ENCODE measurements around the gene IRS2. TPM values are rescaled to one million over a fixed set of nuclear protein-coding genes. Genes with fewer than 3 reads are reported as not detected.

The IRS2 gene
- total and polyA plus RNA-seq, 2 donors (not counting 3 experiments of a cell fraction or from before 2014, with no cell fraction given), result 1.6 to 4.4 TPM

GRCh38 chr13:109750221-109750775, 36.1 kb downstream of the IRS2 start:
- Histone ChIP-seq H3K4me3 (replicated peaks in 1 of 3; ENCODE audit: insufficient read depth in 1 of 3, low read depth in 1 of 3, low read length in 3 of 3) (no peak overlapping the region), H2AFZ (ENCODE audit: low read depth, low read length) (no peak overlapping the region), H3K36me3 (ENCODE audit: control insufficient read depth in 2 of 2, extremely low read depth in 1 of 2, insufficient read depth in 2 of 2, low read length in 2 of 2) (no peaks in the 10 kb centered on the region), H3K27ac (ENCODE audit: insufficient read depth, low read depth, low read length) (no peak overlapping the region), H3K9me3 (replicated peaks; ENCODE audit: control insufficient read depth, insufficient read depth, low read length) (no peaks in the 10 kb centered on the region), H3K9me1 (replicated peaks; ENCODE audit: control insufficient read depth, extremely low read depth, insufficient read depth, low read length) (no peaks in the 10 kb centered on the region), H3K9ac (replicated peaks; ENCODE audit: extremely low read depth, insufficient read depth, low read length) (no peak overlapping the region), H3K4me2 (ENCODE audit: insufficient read depth, low read length) (no peak overlapping the region), H3K27me3 (ENCODE audit: control insufficient read depth in 2 of 2, insufficient read depth in 2 of 2, low read length in 2 of 2) (no peaks in the 10 kb centered on the region), H4K20me1 (replicated peaks; ENCODE audit: control insufficient read depth, extremely low read depth, insufficient read depth, low read length) (no peaks in the 10 kb centered on the region), H3K4me1 (ENCODE audit: control insufficient read depth, extremely low read depth, insufficient read depth, low read length) (no peaks in the 10 kb centered on the region), H3K79me2 (ENCODE audit: control insufficient read depth, insufficient read depth, low read length) (no peaks in the 10 kb centered on the region)
- intact Hi-C loops (cut with micrococcal nuclease) (no loop called here), dilution Hi-C loops (cut with MboI; ENCODE audit: extremely low pct_ligation_motif_present, low sequenced_read_pairs) (no loop called here)
- ChIA-PET CTCF (no interaction called here), POLR2A (no interaction called here)
- no peak for DNase-seq (ENCODE audit: low read depth, low spot score)
- FAIRE-seq, result no peak
- BruUV-seq (replicated peaks), result no TSS peak
- no peak for TF ChIP-seq JUN (IDR thresholded peaks at IDR 0.05; ENCODE audit: borderline replicate concordance, insufficient read depth, insufficient read length, low read depth)
- no peak for TF ChIP-seq POLR2A (IDR thresholded peaks at IDR 0.05; ENCODE audit: low read depth, low read length)
- TF ChIP-seq MAX (IDR thresholded peaks at IDR 0.05; ENCODE audit: insufficient read depth, insufficient read length), result no peak
- TF ChIP-seq CTCF (IDR thresholded peaks at IDR 0.05; ENCODE audit: extremely low read depth in 1 of 2, insufficient read depth in 1 of 2, low read depth in 1 of 2, low read length in 2 of 2), result no peak
- TF ChIP-seq GATA2 (IDR thresholded peaks at IDR 0.05; ENCODE audit: insufficient read depth, insufficient read length, low read depth, low read length), result no peak
- TF ChIP-seq POLR2AphosphoS5 (IDR thresholded peaks at IDR 0.05; ENCODE audit: insufficient read depth, low read depth, low read length), result no peak
- no peak for TF ChIP-seq MYC (IDR thresholded peaks at IDR 0.05; ENCODE audit: low read depth, low read length)
- TF ChIP-seq FOS (IDR thresholded peaks at IDR 0.05; ENCODE audit: borderline replicate concordance, insufficient read depth, low read length), result no peak
- TF ChIP-seq EZH2 (IDR thresholded peaks at IDR 0.05; ENCODE audit: borderline replicate concordance, low read depth, low read length, severe bottlenecking), result no peak
